Upper lobe of left lung (tissue), 6 donors: ENCODE measurements around the gene EFHB. TPM values are rescaled to one million over a fixed set of nuclear protein-coding genes. Genes with fewer than 3 reads are reported as not detected.
A peak's percentile ranks its signal among the peaks of the same experiment; 100 is the strongest.

Source experiments
- ATAC-seq, 2 donors: fragments of 200-7000 bp; cut with Tn5 transposase; one replicate each; pipeline ENCODE4 v1.9.1; 2022; ENCODE audit warnings: mild to moderate bottlenecking in 2 of 2, moderate library complexity in 2 of 2; ENCODE audit not compliant: low FRiP score in 2 of 2
- DNase-seq, 2 donors: peaks; one replicate each; pipeline ENCODE4 v3.0.0-alpha.2; 2019 to 2020
- H3K27ac ChIP-seq, 4 donors: fragments of 200-600 bp; sonication (generic); one replicate each; pipeline ENCODE4 v1.5.1; 2016 to 2019
- H3K27me3 ChIP-seq, 4 donors: fragments of 200-600 bp; sonication (generic); one replicate each; pipeline ENCODE4 v1.5.1; 2017 to 2019
- H3K36me3 ChIP-seq, 4 donors: fragments of 200-600 bp; sonication (generic); one replicate each; pipeline ENCODE4 v1.5.1; 2016 to 2019
- H3K4me1 ChIP-seq, 4 donors: fragments of 200-600 bp; sonication (generic); one replicate each; pipeline ENCODE4 v1.5.1; 2018 to 2019
- H3K4me3 ChIP-seq, 4 donors: fragments of 200-600 bp; sonication (generic); one replicate each; pipeline ENCODE4 v1.5.1; 2017 to 2019; ENCODE audit warnings: mild to moderate bottlenecking in 2 of 4, moderate library complexity in 1 of 4
- H3K9me3 ChIP-seq, 4 donors: fragments of 200-600 bp; sonication (generic); one replicate each; pipeline ENCODE4 v1.5.1; 2018 to 2019
- EP300 ChIP-seq, 4 donors: sonication (generic); formaldehyde crosslinking; IDR thresholded peaks; one replicate each; pipeline ENCODE4 v1.5.1; 2017; ENCODE audit warnings: antibody characterized with exemption in 4 of 4, control low read depth in 2 of 4
- POLR2A ChIP-seq, 4 donors: fragments of 450-650 bp; IDR thresholded peaks; one replicate each; pipeline ENCODE4 v1.5.1; 2016 to 2017; ENCODE audit warnings: antibody characterized with exemption in 4 of 4, mild to moderate bottlenecking in 2 of 4
- POLR2AphosphoS5 ChIP-seq, 2 donors: sonication (generic); formaldehyde crosslinking; IDR thresholded peaks; one replicate each; pipeline ENCODE4 v1.5.1; 2017; ENCODE audit warnings: antibody characterized with exemption in 2 of 2
- WGBS, 2 donors: methylation state at CpG; one replicate each; pipeline ENCODE4 v1.1.5; 2017 to 2018; 5-methylcytosine and 5-hydroxymethylcytosine counted together
- total RNA-seq, 6 donors: library from RNA; depleted of rRNA in 4 of 6; stranded (reverse); fragments of >200 nt in 4 of 6; gene quantifications; one replicate each; pipeline versions ENCODE4 v1.1.0 to v1.2.1, GENCODE V29; 2016 to 2021
- TF ChIP-seq, protein P1 (sequence below), 6 experiments: fragments of 450-650 bp in 4 of 6; fragments of 200-600 bp in 2 of 6; sonication (generic) in 2 of 6; IDR thresholded peaks; one replicate each; pipeline ENCODE4 v1.5.1; 2016 to 2019; ENCODE audit warnings: antibody characterized with exemption in 6 of 6
- donor health status: DM: no; HTN: no; CAD: no; lungs with moderate emphysema.
- donor health status: DM: no; HTN: yes; CAD: no; lungs with severe emphysema.

Gene EFHB, protein sequence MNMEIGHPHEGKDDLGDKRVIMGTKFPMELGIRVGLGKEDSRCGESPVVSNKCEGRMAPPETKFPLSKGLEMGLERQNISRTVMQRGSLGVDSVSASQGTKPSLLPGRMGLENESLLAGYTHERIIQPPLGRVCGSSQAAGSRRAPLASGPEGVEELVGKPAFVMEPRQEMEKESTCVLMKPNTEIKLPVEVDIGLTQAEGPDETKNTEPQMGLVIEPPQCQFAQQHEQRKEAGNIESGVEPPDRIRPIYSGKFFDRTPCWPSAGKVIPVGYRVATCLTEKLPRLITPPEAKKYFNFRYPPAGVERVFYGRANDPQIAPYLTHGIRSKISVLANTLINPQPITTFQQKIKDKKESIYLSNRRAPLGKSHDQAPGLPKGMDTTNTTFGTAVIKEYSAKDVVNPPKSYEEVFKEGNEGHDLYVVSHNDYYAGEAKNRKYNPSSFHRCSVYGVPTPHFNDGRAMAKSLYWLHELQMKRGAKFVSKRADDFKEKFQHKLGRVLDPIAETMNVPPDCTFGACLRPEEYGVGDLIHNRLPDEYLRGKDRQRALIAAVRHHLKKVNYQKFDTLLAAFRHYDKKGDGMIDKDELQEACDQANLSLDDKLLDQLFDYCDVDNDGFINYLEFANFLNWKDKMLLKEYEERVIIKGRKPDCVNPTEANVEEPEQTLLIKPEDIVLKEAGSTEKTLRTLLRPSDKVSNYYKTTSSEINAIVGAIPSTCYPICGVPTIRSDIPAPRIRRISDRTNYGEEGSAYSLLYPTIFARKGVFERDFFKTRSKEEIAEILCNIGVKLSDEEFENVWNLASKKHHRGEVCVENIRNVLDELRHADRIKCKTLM
- total RNA-seq, result 10 to 100 TPM in 2 of 6 donors, 1 to 10 TPM in 2, under 1 TPM in 2; 0.17 to 15.7 (median 2.9) TPM

DNA sequence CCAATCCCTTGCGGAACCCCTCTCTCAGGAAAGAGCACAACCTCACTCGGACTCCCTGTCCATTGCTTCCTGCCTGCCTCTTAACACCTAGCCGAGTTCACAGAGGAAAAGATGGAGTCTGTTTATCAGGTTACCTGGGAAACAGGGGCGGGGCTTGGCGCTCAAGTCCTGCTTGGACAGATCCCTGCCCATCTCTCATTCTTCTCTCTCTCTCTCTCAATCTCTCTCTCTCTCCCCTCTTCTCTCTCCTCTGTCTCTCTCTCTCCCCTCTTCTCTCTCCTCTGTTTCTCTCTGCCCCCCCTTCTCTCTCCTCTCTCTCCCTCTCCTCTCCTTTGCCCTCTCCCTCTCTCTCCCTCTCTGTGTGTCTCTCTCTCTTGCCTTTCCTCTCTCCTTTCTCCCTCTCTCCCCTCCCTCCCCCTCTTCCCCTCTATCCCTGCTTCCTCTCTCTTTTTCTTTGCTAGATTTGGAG lies at the start of gene EFHB:
Gene EFHB, minus strand, starts transcription at position 120 of the 469 bp plus-strand sequence. CDS start 199 bp downstream, outside the sequence.
- Histone ChIP-seq H3K27ac (no peak within 1 kb of the TSS), H3K27me3 (no peaks in the 10 kb centered on the region), H3K36me3 (no peaks in the 10 kb centered on the region), H3K9me3 (no peaks in the 10 kb centered on the region), H3K4me1 (no peaks in the 10 kb centered on the region), H3K4me3 (no peak within 1 kb of the TSS)
- DNase-seq (peak in 1 of 2 donors; percentile 30), ATAC-seq (no peak)
- WGBS, 2 donors, result 36 to 39% methylated on average over 5 of the region's 5 CpGs
- TF ChIP-seq POLR2A (IDR thresholded peaks at IDR 0.05), result no peak
- no peak for TF ChIP-seq EP300 (IDR thresholded peaks at IDR 0.05)
- TF ChIP-seq, protein P1, sequence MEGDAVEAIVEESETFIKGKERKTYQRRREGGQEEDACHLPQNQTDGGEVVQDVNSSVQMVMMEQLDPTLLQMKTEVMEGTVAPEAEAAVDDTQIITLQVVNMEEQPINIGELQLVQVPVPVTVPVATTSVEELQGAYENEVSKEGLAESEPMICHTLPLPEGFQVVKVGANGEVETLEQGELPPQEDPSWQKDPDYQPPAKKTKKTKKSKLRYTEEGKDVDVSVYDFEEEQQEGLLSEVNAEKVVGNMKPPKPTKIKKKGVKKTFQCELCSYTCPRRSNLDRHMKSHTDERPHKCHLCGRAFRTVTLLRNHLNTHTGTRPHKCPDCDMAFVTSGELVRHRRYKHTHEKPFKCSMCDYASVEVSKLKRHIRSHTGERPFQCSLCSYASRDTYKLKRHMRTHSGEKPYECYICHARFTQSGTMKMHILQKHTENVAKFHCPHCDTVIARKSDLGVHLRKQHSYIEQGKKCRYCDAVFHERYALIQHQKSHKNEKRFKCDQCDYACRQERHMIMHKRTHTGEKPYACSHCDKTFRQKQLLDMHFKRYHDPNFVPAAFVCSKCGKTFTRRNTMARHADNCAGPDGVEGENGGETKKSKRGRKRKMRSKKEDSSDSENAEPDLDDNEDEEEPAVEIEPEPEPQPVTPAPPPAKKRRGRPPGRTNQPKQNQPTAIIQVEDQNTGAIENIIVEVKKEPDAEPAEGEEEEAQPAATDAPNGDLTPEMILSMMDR (IDR thresholded peaks at IDR 0.05), result no peak
- no peak for TF ChIP-seq POLR2AphosphoS5 (IDR thresholded peaks at IDR 0.05)

DNA sequence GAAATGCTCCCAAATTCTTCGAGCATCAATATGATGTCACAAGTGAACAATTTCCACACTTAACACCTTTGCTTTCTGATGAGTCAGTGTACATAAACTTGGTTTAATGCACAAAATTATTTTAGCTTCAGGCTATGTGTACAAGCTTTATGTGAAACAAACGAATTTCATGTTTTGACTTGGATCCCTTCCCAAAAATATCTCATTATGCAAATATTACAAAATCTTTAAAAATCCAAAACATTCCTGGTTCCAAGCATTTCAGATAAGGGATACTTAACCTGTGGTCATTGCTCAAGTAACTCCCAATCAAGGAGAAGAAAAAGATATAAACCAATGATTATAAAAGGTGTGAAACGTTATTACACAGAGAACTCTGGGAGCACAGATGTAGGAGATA lies 38.0 kb upstream of the EFHB start:
- Histone ChIP-seq H3K4me1 (peaks cover 0 to 16% (median 4%) of the 10 kb centered on the region in 4 donors), H3K9me3 (no peaks in the 10 kb centered on the region), H3K27ac (no peak overlapping the region), H3K36me3 (peaks cover 8 to 33% (median 21%) of the 10 kb centered on the region in 4 donors), H3K4me3 (no peak overlapping the region), H3K27me3 (no peaks in the 10 kb centered on the region)
- TF ChIP-seq POLR2AphosphoS5 (IDR thresholded peaks at IDR 0.05) (no peak), POLR2A (IDR thresholded peaks at IDR 0.05) (no peak)
- DNase-seq (no peak), ATAC-seq (no peak)
- 50 to 58% methylated on average over 3 of the region's 3 CpGs for WGBS, 2 donors

DNA sequence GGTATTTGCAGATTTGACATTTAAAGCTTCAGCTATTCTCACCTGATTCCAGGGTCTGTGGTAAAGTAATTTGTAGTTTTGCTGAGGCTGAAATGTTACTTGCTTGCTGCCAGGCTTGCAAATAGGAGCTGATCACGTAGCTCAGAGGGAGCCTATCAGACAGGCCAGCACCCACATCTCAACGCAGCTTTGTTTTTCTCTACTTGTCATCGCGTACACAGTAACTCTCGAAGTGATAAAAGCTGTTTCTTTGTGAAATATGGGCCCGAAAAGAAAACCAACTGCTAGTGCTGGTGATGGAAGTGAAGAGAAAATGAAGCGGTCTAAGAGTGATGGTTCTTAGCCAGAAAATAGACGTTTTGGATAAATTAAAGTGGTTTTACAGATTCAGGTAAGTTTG lies 36.3 kb upstream of the EFHB start:
- no peak for DNase-seq
- 87 to 91% methylated on average over 8 of the region's 8 CpGs for WGBS, 2 donors
- Histone ChIP-seq H3K4me3 (no peak overlapping the region), H3K4me1 (peaks cover 3 to 21% (median 4%) of the 10 kb centered on the region in 4 donors), H3K27ac (no peak overlapping the region), H3K9me3 (no peaks in the 10 kb centered on the region), H3K36me3 (peaks cover 0 to 15% (median 6%) of the 10 kb centered on the region in 4 donors), H3K27me3 (no peaks in the 10 kb centered on the region)
- ATAC-seq, result no peak
- TF ChIP-seq POLR2AphosphoS5 (IDR thresholded peaks at IDR 0.05) (no peak), POLR2A (IDR thresholded peaks at IDR 0.05) (no peak), EP300 (IDR thresholded peaks at IDR 0.05) (no peak)
- TF ChIP-seq, protein P1 (IDR thresholded peaks at IDR 0.05), result no peak

DNA sequence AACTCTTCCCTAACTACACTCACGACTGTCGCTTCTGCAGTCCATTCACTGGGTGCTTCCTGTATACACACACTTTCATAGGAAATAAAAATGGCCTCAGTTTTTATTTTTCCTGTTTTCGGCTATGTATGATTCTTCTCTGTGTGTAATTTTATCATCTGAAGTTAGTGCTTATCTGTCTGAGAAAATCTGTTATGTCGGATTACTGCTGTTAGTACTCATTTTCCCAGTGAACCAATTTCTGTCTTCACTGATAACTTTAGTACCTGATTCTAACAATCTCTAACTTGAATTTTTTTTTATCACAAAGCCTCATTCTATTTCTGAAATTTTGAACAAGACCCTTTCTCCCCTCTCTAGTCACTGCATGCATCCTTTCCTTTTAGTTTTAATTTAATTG lies 33.8 kb upstream of the EFHB start:
- H3K36me3 ChIP-seq, result no peaks in the 10 kb centered on the region
- peaks cover 5 to 28% (median 12%) of the 10 kb centered on the region in 4 donors for H3K4me1 ChIP-seq
- no peak for ATAC-seq
- TF ChIP-seq EP300 (IDR thresholded peaks at IDR 0.05) (no peak), POLR2AphosphoS5 (IDR thresholded peaks at IDR 0.05) (no peak), POLR2A (IDR thresholded peaks at IDR 0.05) (no peak)
- TF ChIP-seq, protein P1 (IDR thresholded peaks at IDR 0.05), result no peak
- 71 to 90% methylated on average over 4 of the region's 4 CpGs for WGBS, 2 donors
- no peak for DNase-seq
- H3K27ac ChIP-seq, result no peak overlapping the region
- no peaks in the 10 kb centered on the region for H3K27me3 ChIP-seq
- H3K4me3 ChIP-seq, result no peak overlapping the region
- H3K9me3 ChIP-seq, result no peaks in the 10 kb centered on the region

DNA sequence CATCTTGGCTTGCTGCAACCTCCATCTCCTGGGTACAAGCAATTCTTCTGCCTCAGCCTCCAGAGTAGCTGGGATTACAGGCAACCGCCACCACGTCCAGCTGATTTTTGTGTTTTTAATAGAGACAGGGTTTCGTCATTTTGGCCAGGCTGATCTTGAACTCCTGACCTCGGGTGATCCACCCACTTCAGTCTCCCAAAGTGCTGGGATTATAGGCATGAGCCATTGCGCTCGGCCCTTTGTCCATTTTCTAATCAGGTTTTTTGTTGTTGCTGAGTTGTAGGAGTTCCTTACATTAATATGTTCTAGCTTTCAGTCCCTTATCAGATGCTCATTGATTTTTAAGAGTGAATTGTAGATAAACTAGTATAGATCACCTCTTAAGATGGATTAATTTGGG lies 33.2 kb upstream of the EFHB start:
- ATAC-seq (no peak), DNase-seq (no peak)
- no peak overlapping the region for H3K4me3 ChIP-seq
- H3K4me1 ChIP-seq, result peaks cover 1 to 26% (median 17%) of the 10 kb centered on the region in 4 donors
- no peak overlapping the region for H3K27ac ChIP-seq
- no peaks in the 10 kb centered on the region for H3K27me3 ChIP-seq
- TF ChIP-seq EP300 (IDR thresholded peaks at IDR 0.05), result no peak
- TF ChIP-seq, protein P1 (IDR thresholded peaks at IDR 0.05), result no peak
- no peak for TF ChIP-seq POLR2AphosphoS5 (IDR thresholded peaks at IDR 0.05)
- TF ChIP-seq POLR2A (IDR thresholded peaks at IDR 0.05), result no peak
- H3K9me3 ChIP-seq, result no peaks in the 10 kb centered on the region
- 85 to 93% methylated on average over 6 of the region's 6 CpGs for WGBS, 2 donors
- no peaks in the 10 kb centered on the region for H3K36me3 ChIP-seq
